DOHH2 (cell line): ENCODE data around the gene NXPH3.

Experiments
- EZH2phosphoT487 ChIP-seq: fragments of 200-600 bp; sonication (generic); IDR thresholded peaks from 2 replicates; pipeline ENCODE4 v1.6.1; 2017; ENCODE audit warnings: borderline replicate concordance, mild to moderate bottlenecking, antibody characterized with exemption, low read length, moderate library complexity, mixed read lengths
- TF ChIP-seq, protein P1 (sequence below): fragments of 200-600 bp; sonication (generic); IDR thresholded peaks from one replicate; pipeline ENCODE4 v1.5.1; 2014; ENCODE audit warnings: antibody characterized with exemption, mild to moderate bottlenecking, low read depth, low read length; ENCODE audit not compliant: poor library complexity, severe bottlenecking

- TF ChIP-seq, protein P1, sequence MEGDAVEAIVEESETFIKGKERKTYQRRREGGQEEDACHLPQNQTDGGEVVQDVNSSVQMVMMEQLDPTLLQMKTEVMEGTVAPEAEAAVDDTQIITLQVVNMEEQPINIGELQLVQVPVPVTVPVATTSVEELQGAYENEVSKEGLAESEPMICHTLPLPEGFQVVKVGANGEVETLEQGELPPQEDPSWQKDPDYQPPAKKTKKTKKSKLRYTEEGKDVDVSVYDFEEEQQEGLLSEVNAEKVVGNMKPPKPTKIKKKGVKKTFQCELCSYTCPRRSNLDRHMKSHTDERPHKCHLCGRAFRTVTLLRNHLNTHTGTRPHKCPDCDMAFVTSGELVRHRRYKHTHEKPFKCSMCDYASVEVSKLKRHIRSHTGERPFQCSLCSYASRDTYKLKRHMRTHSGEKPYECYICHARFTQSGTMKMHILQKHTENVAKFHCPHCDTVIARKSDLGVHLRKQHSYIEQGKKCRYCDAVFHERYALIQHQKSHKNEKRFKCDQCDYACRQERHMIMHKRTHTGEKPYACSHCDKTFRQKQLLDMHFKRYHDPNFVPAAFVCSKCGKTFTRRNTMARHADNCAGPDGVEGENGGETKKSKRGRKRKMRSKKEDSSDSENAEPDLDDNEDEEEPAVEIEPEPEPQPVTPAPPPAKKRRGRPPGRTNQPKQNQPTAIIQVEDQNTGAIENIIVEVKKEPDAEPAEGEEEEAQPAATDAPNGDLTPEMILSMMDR: no peak
- no peak for TF ChIP-seq EZH2phosphoT487
Measured at GRCh38 chr17:49613182-49613800, 37.6 kb downstream of the NXPH3 start.
